ENCODE measurements around the gene RMI1.

The RMI1 gene

GRCh38 chr9:83986765-83987401 is 6.3 kb downstream of the RMI1 start:
- H3K79me2 ChIP-seq (ENCODE audit: control insufficient read depth, insufficient read depth, low read length, unreplicated experiment): peaks cover 76% of the 10 kb centered on the region
- H3K27me3 ChIP-seq (ENCODE audit: insufficient read depth, low read length): no peaks in the 10 kb centered on the region
- peaks cover 12% of the 10 kb centered on the region for H3K36me3 ChIP-seq (ENCODE audit: insufficient read depth, low read length)
- peak overlapping the region; percentile 19; the same call in 1 of the 2 replicates for H3K4me3 ChIP-seq (ENCODE audit: low read depth, low read length)
- H3K27ac ChIP-seq (ENCODE audit: low read depth, low read length): peak overlapping the region; percentile 51
- H3K4me1 ChIP-seq (ENCODE audit: control insufficient read depth, insufficient read depth, low read length, unreplicated experiment): peaks cover 26% of the 10 kb centered on the region
- H2AFZ ChIP-seq (ENCODE audit: low read length, unreplicated experiment): no peak overlapping the region

GRCh38 chr9:83987402-83987791 is 6.8 kb downstream of the RMI1 start:
- peak overlapping the region; percentile 51; the same call in 1 of the 2 replicates for H3K27ac ChIP-seq (ENCODE audit: low read depth, low read length)
- peaks cover 22% of the 10 kb centered on the region for H3K4me1 ChIP-seq (ENCODE audit: control insufficient read depth, insufficient read depth, low read length, unreplicated experiment)
- no peak overlapping the region for H3K4me3 ChIP-seq (ENCODE audit: low read depth, low read length)
- H3K27me3 ChIP-seq (ENCODE audit: insufficient read depth, low read length): no peaks in the 10 kb centered on the region
- H3K79me2 ChIP-seq (ENCODE audit: control insufficient read depth, insufficient read depth, low read length, unreplicated experiment): peaks cover 75% of the 10 kb centered on the region
- H2AFZ ChIP-seq (ENCODE audit: low read length, unreplicated experiment): no peak overlapping the region
- H3K36me3 ChIP-seq (ENCODE audit: insufficient read depth, low read length): peaks cover 12% of the 10 kb centered on the region

- H3K36me3 ChIP-seq (ENCODE audit: insufficient read depth, low read length): peaks cover 12% of the 10 kb centered on the region
- H3K27ac ChIP-seq (ENCODE audit: low read depth, low read length): no peak overlapping the region
- H3K27me3 ChIP-seq (ENCODE audit: insufficient read depth, low read length): no peaks in the 10 kb centered on the region
- H3K4me3 ChIP-seq (ENCODE audit: low read depth, low read length): no peak overlapping the region
- H2AFZ ChIP-seq (ENCODE audit: low read length, unreplicated experiment): no peak overlapping the region
- H3K79me2 ChIP-seq (ENCODE audit: control insufficient read depth, insufficient read depth, low read length, unreplicated experiment): peaks cover 66% of the 10 kb centered on the region
- H3K4me1 ChIP-seq (ENCODE audit: control insufficient read depth, insufficient read depth, low read length, unreplicated experiment): peaks cover 12% of the 10 kb centered on the region
Observed at GRCh38 chr9:83988411-83988810, 7.8 kb downstream of the RMI1 start.

- Histone ChIP-seq H3K79me2 (ENCODE audit: control insufficient read depth, insufficient read depth, low read length, unreplicated experiment) (peaks cover 45% of the 10 kb centered on the region), H3K4me1 (ENCODE audit: control insufficient read depth, insufficient read depth, low read length, unreplicated experiment) (peaks cover 8% of the 10 kb centered on the region), H3K4me3 (ENCODE audit: low read depth, low read length) (no peak overlapping the region), H3K27ac (ENCODE audit: low read depth, low read length) (no peak overlapping the region), H3K27me3 (ENCODE audit: insufficient read depth, low read length) (no peaks in the 10 kb centered on the region), H2AFZ (ENCODE audit: low read length, unreplicated experiment) (no peak overlapping the region), H3K36me3 (ENCODE audit: insufficient read depth, low read length) (peaks cover 12% of the 10 kb centered on the region)
Observed at GRCh38 chr9:83991355-83991754, 10.8 kb downstream of the RMI1 start.

GRCh38 chr9:83992407-83992806 is 11.8 kb downstream of the RMI1 start:
- peaks cover 39% of the 10 kb centered on the region for H3K79me2 ChIP-seq (ENCODE audit: control insufficient read depth, insufficient read depth, low read length, unreplicated experiment)
- H3K4me1 ChIP-seq (ENCODE audit: control insufficient read depth, insufficient read depth, low read length, unreplicated experiment): no peaks in the 10 kb centered on the region
- H2AFZ ChIP-seq (ENCODE audit: low read length, unreplicated experiment): no peak overlapping the region
- H3K36me3 ChIP-seq (ENCODE audit: insufficient read depth, low read length): peaks cover 12% of the 10 kb centered on the region
- H3K4me3 ChIP-seq (ENCODE audit: low read depth, low read length): no peak overlapping the region
- H3K27ac ChIP-seq (ENCODE audit: low read depth, low read length): no peak overlapping the region
- H3K27me3 ChIP-seq (ENCODE audit: insufficient read depth, low read length): no peaks in the 10 kb centered on the region

- H3K27me3 ChIP-seq (ENCODE audit: insufficient read depth, low read length): no peaks in the 10 kb centered on the region
- no peak overlapping the region for H3K27ac ChIP-seq (ENCODE audit: low read depth, low read length)
- peaks cover 12% of the 10 kb centered on the region for H3K36me3 ChIP-seq (ENCODE audit: insufficient read depth, low read length)
- no peaks in the 10 kb centered on the region for H3K4me1 ChIP-seq (ENCODE audit: control insufficient read depth, insufficient read depth, low read length, unreplicated experiment)
- no peak overlapping the region for H2AFZ ChIP-seq (ENCODE audit: low read length, unreplicated experiment)
- no peak overlapping the region for H3K4me3 ChIP-seq (ENCODE audit: low read depth, low read length)
- H3K79me2 ChIP-seq (ENCODE audit: control insufficient read depth, insufficient read depth, low read length, unreplicated experiment): peaks cover 34% of the 10 kb centered on the region
Observed at GRCh38 chr9:83992901-83993300, 12.3 kb downstream of the RMI1 start.

- H3K27ac ChIP-seq (ENCODE audit: low read depth, low read length): no peak overlapping the region
- H3K36me3 ChIP-seq (ENCODE audit: insufficient read depth, low read length): peaks cover 4% of the 10 kb centered on the region
- peaks cover 18% of the 10 kb centered on the region for H3K79me2 ChIP-seq (ENCODE audit: control insufficient read depth, insufficient read depth, low read length, unreplicated experiment)
- no peak overlapping the region for H3K4me3 ChIP-seq (ENCODE audit: low read depth, low read length)
- no peaks in the 10 kb centered on the region for H3K27me3 ChIP-seq (ENCODE audit: insufficient read depth, low read length)
- no peaks in the 10 kb centered on the region for H3K4me1 ChIP-seq (ENCODE audit: control insufficient read depth, insufficient read depth, low read length, unreplicated experiment)
- H2AFZ ChIP-seq (ENCODE audit: low read length, unreplicated experiment): no peak overlapping the region
Observed at GRCh38 chr9:83996126-83996525, 15.5 kb downstream of the RMI1 start.

- Histone ChIP-seq H3K36me3 (ENCODE audit: insufficient read depth, low read length) (peaks cover 19% of the 10 kb centered on the region), H3K27ac (ENCODE audit: low read depth, low read length) (no peak overlapping the region), H3K79me2 (ENCODE audit: control insufficient read depth, insufficient read depth, low read length, unreplicated experiment) (peaks cover 13% of the 10 kb centered on the region), H3K27me3 (ENCODE audit: insufficient read depth, low read length) (no peaks in the 10 kb centered on the region), H2AFZ (ENCODE audit: low read length, unreplicated experiment) (no peak overlapping the region), H3K4me3 (ENCODE audit: low read depth, low read length) (no peak overlapping the region), H3K4me1 (ENCODE audit: control insufficient read depth, insufficient read depth, low read length, unreplicated experiment) (no peaks in the 10 kb centered on the region)
Observed at GRCh38 chr9:83999141-83999918, 18.7 kb downstream of the RMI1 start.

GRCh38 chr9:84000186-84000585 is 19.6 kb downstream of the RMI1 start:
- no peaks in the 10 kb centered on the region for H3K27me3 ChIP-seq (ENCODE audit: insufficient read depth, low read length)
- H3K27ac ChIP-seq (ENCODE audit: low read depth, low read length): no peak overlapping the region
- H3K4me3 ChIP-seq (ENCODE audit: low read depth, low read length): no peak overlapping the region
- no peaks in the 10 kb centered on the region for H3K4me1 ChIP-seq (ENCODE audit: control insufficient read depth, insufficient read depth, low read length, unreplicated experiment)
- H2AFZ ChIP-seq (ENCODE audit: low read length, unreplicated experiment): no peak overlapping the region
- peaks cover 26% of the 10 kb centered on the region for H3K36me3 ChIP-seq (ENCODE audit: insufficient read depth, low read length)
- peaks cover 13% of the 10 kb centered on the region for H3K79me2 ChIP-seq (ENCODE audit: control insufficient read depth, insufficient read depth, low read length, unreplicated experiment)

GRCh38 chr9:84001621-84002020 is 21.0 kb downstream of the RMI1 start:
- Histone ChIP-seq H3K36me3 (ENCODE audit: insufficient read depth, low read length) (peaks cover 26% of the 10 kb centered on the region), H3K79me2 (ENCODE audit: control insufficient read depth, insufficient read depth, low read length, unreplicated experiment) (peaks cover 5% of the 10 kb centered on the region), H3K27ac (ENCODE audit: low read depth, low read length) (no peak overlapping the region), H3K4me3 (ENCODE audit: low read depth, low read length) (no peak overlapping the region), H2AFZ (ENCODE audit: low read length, unreplicated experiment) (no peak overlapping the region), H3K27me3 (ENCODE audit: insufficient read depth, low read length) (no peaks in the 10 kb centered on the region), H3K4me1 (ENCODE audit: control insufficient read depth, insufficient read depth, low read length, unreplicated experiment) (no peaks in the 10 kb centered on the region)

- Histone ChIP-seq H2AFZ (ENCODE audit: low read length, unreplicated experiment) (peak overlapping the region; percentile 43), H3K27ac (ENCODE audit: low read depth, low read length) (peak overlapping the region; percentile 1; the same call in 1 of the 2 replicates), H3K79me2 (ENCODE audit: control insufficient read depth, insufficient read depth, low read length, unreplicated experiment) (peaks cover 3% of the 10 kb centered on the region), H3K36me3 (ENCODE audit: insufficient read depth, low read length) (peaks cover 26% of the 10 kb centered on the region), H3K4me1 (ENCODE audit: control insufficient read depth, insufficient read depth, low read length, unreplicated experiment) (no peaks in the 10 kb centered on the region), H3K4me3 (ENCODE audit: low read depth, low read length) (peak overlapping the region; percentile 48), H3K27me3 (ENCODE audit: insufficient read depth, low read length) (no peaks in the 10 kb centered on the region)
Observed at GRCh38 chr9:84002344-84002743, 21.7 kb downstream of the RMI1 start.
